ENCODE measurements around the gene VPS39.

The VPS39 gene

GRCh38 chr15:42215913-42216829, 8.1 kb upstream of the VPS39 start:
- Histone ChIP-seq H3K9me3 (ENCODE audit: low read length) (no peaks in the 10 kb centered on the region), H3K4me3 (ENCODE audit: low read length) (no peak overlapping the region), H3K4me1 (ENCODE audit: insufficient read depth, low read length) (no peaks in the 10 kb centered on the region), H3K36me3 (ENCODE audit: insufficient read depth, low read length) (peaks cover 77% of the 10 kb centered on the region), H3K27me3 (ENCODE audit: insufficient read depth, low read length) (no peaks in the 10 kb centered on the region), H2AFZ (ENCODE audit: low read depth, low read length) (no peak overlapping the region)

- Histone ChIP-seq H3K9me3 (ENCODE audit: low read length) (no peaks in the 10 kb centered on the region), H3K36me3 (ENCODE audit: insufficient read depth, low read length) (peaks cover 77% of the 10 kb centered on the region), H3K27me3 (ENCODE audit: insufficient read depth, low read length) (no peaks in the 10 kb centered on the region), H3K4me3 (ENCODE audit: low read length) (no peak overlapping the region), H2AFZ (ENCODE audit: low read depth, low read length) (no peak overlapping the region), H3K4me1 (ENCODE audit: insufficient read depth, low read length) (no peaks in the 10 kb centered on the region)
Measured at GRCh38 chr15:42214600-42214999, 6.5 kb upstream of the VPS39 start.

DNA sequence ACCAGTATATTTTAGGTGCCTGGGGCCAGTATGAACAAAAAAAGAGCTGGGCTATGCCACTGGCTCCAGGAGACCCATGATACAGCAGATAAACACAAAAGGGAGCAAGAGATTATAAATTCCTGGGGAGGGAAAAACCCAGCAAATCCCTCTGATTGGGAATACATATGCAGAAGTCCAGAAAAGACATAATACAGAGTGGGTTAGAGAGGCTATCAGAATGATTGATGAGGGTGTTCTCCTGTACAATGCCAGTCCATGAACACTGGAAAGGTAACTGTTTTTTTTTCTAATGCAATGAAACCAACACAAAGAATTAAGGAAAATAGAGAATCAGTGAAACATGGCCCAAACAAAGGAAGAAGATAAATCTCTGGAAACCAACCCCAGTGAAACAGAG, 5.4 kb upstream of the VPS39 start:
- no peaks in the 10 kb centered on the region for H3K9me3 ChIP-seq (ENCODE audit: low read length)
- H3K4me3 ChIP-seq (ENCODE audit: low read length), result no peak overlapping the region
- H3K4me1 ChIP-seq (ENCODE audit: insufficient read depth, low read length), result peaks cover under 1% of the 10 kb centered on the region
- H3K36me3 ChIP-seq (ENCODE audit: insufficient read depth, low read length), result peaks cover 74% of the 10 kb centered on the region
- no peak overlapping the region for H2AFZ ChIP-seq (ENCODE audit: low read depth, low read length)
- no peaks in the 10 kb centered on the region for H3K27me3 ChIP-seq (ENCODE audit: insufficient read depth, low read length)

DNA sequence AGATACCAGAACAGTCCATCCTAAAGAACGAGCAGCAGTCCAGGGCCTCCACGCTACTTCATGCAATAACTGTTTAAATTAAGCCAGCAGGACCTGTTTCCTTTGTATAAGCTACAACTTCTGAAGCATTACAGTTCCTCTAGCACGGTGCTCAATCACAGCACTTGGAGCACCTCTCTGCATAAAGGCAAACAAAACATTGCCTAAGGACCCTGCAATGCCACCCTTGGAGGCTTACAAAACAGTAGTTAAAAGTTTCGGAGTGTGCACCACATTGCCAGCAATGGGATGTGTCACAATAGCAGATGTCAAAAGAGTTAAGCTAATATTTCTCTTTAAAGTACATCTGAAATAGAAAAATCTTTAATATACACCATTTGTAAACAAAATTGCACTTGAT, 2.6 kb upstream of the VPS39 start:
- Histone ChIP-seq H2AFZ (ENCODE audit: low read depth, low read length) (no peak overlapping the region), H3K9me3 (ENCODE audit: low read length) (no peaks in the 10 kb centered on the region), H3K27me3 (ENCODE audit: insufficient read depth, low read length) (no peaks in the 10 kb centered on the region), H3K4me3 (ENCODE audit: low read length) (no peak overlapping the region), H3K36me3 (ENCODE audit: insufficient read depth, low read length) (peaks cover 49% of the 10 kb centered on the region), H3K4me1 (ENCODE audit: insufficient read depth, low read length) (peaks cover 12% of the 10 kb centered on the region)

DNA sequence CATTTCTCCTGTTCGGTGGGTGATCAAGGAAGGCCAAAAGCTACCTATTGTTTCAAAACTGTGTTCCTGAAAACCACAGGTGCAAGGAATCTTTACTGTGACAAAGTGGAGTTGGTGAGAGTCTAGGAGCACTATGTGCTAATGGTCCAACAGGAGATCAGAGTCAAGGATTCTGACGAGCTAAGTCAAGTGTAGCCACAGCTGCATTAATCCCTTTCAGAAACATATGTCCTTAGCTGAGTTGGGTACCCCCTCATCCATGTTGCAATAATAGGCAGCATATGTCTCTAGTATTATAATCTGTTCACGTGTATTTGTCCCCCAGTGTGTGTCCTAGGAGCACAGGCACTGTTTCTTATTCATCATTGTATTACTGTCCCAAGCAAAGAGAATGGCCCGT, 1.7 kb downstream of the VPS39 start:
- H3K4me3 ChIP-seq (ENCODE audit: low read length), result no peak overlapping the region
- peaks cover 22% of the 10 kb centered on the region for H3K36me3 ChIP-seq (ENCODE audit: insufficient read depth, low read length)
- H2AFZ ChIP-seq (ENCODE audit: low read depth, low read length), result no peak overlapping the region
- no peaks in the 10 kb centered on the region for H3K9me3 ChIP-seq (ENCODE audit: low read length)
- peaks cover 12% of the 10 kb centered on the region for H3K4me1 ChIP-seq (ENCODE audit: insufficient read depth, low read length)
- no peaks in the 10 kb centered on the region for H3K27me3 ChIP-seq (ENCODE audit: insufficient read depth, low read length)

DNA sequence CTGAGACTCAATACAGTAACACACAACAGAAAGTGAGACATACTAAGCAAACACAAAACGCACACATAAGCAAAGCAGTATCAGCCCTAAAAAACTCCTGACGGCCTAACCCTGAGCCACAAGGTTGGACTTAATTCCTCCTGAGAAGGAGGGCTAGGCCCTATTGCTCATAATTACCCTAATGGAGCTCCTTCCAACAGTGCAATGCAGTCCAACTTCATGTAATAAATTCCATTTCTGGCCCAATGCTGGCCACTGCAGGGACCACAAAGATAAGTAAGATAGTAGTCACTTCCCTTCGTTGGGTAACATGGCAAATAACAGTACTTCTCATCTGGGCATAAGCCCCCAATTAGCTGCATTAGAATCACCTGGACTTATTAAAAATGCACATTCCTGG, 4.2 kb downstream of the VPS39 start:
- no peaks in the 10 kb centered on the region for H3K27me3 ChIP-seq (ENCODE audit: insufficient read depth, low read length)
- H2AFZ ChIP-seq (ENCODE audit: low read depth, low read length), result no peak overlapping the region
- no peaks in the 10 kb centered on the region for H3K9me3 ChIP-seq (ENCODE audit: low read length)
- H3K4me1 ChIP-seq (ENCODE audit: insufficient read depth, low read length), result peaks cover 12% of the 10 kb centered on the region
- H3K4me3 ChIP-seq (ENCODE audit: low read length), result no peak overlapping the region
- peaks cover 15% of the 10 kb centered on the region for H3K36me3 ChIP-seq (ENCODE audit: insufficient read depth, low read length)

DNA sequence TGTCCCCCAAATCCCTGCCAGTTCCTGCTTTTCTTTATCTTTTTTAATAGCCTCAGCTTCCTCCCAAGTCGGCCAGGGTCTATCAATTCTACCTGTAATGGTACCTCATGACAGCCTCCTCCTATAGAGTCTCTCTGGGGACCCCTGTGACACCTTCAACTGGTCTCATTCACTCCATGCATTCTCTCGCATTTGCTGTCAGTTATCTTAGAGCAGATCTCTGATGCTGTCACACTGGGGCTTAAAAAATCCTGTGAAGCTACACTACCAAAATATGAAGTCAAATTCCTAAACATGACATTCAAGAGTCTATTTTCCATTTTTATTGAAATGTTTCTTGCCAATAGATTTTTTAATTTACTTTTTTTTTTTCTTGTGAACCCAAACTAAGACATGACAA, 5.5 kb downstream of the VPS39 start:
- H2AFZ ChIP-seq (ENCODE audit: low read depth, low read length), result no peak overlapping the region
- no peaks in the 10 kb centered on the region for H3K9me3 ChIP-seq (ENCODE audit: low read length)
- H3K4me1 ChIP-seq (ENCODE audit: insufficient read depth, low read length), result peaks cover 9% of the 10 kb centered on the region
- H3K4me3 ChIP-seq (ENCODE audit: low read length), result no peak overlapping the region
- peaks cover 23% of the 10 kb centered on the region for H3K36me3 ChIP-seq (ENCODE audit: insufficient read depth, low read length)
- H3K27me3 ChIP-seq (ENCODE audit: insufficient read depth, low read length), result no peaks in the 10 kb centered on the region

DNA sequence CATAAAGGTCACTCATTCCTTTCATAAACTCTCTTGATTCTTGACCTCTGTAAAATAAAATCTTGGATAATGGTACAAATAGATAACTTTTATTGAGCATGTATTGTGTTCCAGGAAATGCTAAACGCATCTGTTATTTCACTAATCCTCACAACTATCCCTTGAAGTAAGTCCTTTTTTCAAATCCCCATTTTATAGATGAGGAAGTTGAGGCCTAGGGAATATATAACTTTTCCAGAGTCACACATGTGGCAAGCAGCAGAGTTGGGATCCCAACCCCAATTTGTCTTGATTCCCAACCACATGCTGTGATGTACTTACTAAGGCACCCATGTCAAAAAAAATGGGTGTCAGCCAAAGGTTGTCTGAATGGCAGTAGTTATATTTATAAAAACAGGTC, 6.3 kb downstream of the VPS39 start:
- no peak overlapping the region for H3K4me3 ChIP-seq (ENCODE audit: low read length)
- H2AFZ ChIP-seq (ENCODE audit: low read depth, low read length), result no peak overlapping the region
- H3K27me3 ChIP-seq (ENCODE audit: insufficient read depth, low read length), result no peaks in the 10 kb centered on the region

GRCh38 chr15:42199126-42199525, 9.0 kb downstream of the VPS39 start:
- Histone ChIP-seq H2AFZ (ENCODE audit: low read depth, low read length) (no peak overlapping the region), H3K4me3 (ENCODE audit: low read length) (no peak overlapping the region), H3K9me3 (ENCODE audit: low read length) (peaks cover 4% of the 10 kb centered on the region), H3K36me3 (ENCODE audit: insufficient read depth, low read length) (peaks cover 28% of the 10 kb centered on the region), H3K4me1 (ENCODE audit: insufficient read depth, low read length) (no peaks in the 10 kb centered on the region), H3K27me3 (ENCODE audit: insufficient read depth, low read length) (no peaks in the 10 kb centered on the region)

More for the DNA sequence above, 6.3 kb downstream of the VPS39 start:
- Histone ChIP-seq H3K4me1 (ENCODE audit: insufficient read depth, low read length) (peaks cover under 1% of the 10 kb centered on the region), H3K36me3 (ENCODE audit: insufficient read depth, low read length) (peaks cover 26% of the 10 kb centered on the region), H3K9me3 (ENCODE audit: low read length) (peaks cover 2% of the 10 kb centered on the region)

- Histone ChIP-seq H3K9me3 (ENCODE audit: low read length) (peaks cover 4% of the 10 kb centered on the region), H3K4me1 (ENCODE audit: insufficient read depth, low read length) (no peaks in the 10 kb centered on the region), H2AFZ (ENCODE audit: low read depth, low read length) (no peak overlapping the region), H3K27me3 (ENCODE audit: insufficient read depth, low read length) (no peaks in the 10 kb centered on the region), H3K36me3 (ENCODE audit: insufficient read depth, low read length) (peaks cover 23% of the 10 kb centered on the region), H3K4me3 (ENCODE audit: low read length) (no peak overlapping the region)
Measured at GRCh38 chr15:42198516-42198915, 9.6 kb downstream of the VPS39 start.

DNA sequence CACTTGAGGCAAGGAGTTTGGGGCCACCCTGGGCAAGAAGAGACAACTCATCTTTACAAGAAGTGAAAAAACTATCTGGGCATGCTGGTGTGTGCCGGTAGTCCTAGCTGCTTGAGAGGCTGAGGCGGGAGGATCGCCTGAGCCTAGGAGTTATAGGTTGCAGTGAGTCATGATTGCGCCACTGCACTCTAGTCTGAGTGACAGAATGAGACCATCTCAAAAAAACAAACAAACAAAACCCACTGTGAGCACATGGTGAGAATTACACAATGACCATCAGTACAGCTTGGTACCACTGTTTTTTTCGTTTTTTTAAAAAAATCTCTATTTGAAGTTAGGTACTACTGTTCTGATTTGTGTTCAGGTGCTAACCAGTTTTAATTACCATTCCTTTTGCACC, 13.6 kb downstream of the VPS39 start:
- Histone ChIP-seq H3K36me3 (ENCODE audit: insufficient read depth, low read length) (peaks cover 38% of the 10 kb centered on the region), H3K4me3 (ENCODE audit: low read length) (no peak overlapping the region), H2AFZ (ENCODE audit: low read depth, low read length) (no peak overlapping the region), H3K4me1 (ENCODE audit: insufficient read depth, low read length) (no peaks in the 10 kb centered on the region), H3K9me3 (ENCODE audit: low read length) (peaks cover 4% of the 10 kb centered on the region), H3K27me3 (ENCODE audit: insufficient read depth, low read length) (no peaks in the 10 kb centered on the region)

- H3K27me3 ChIP-seq (ENCODE audit: insufficient read depth, low read length), result no peaks in the 10 kb centered on the region
- H3K4me3 ChIP-seq (ENCODE audit: low read length), result no peak overlapping the region
- H2AFZ ChIP-seq (ENCODE audit: low read depth, low read length), result no peak overlapping the region
- H3K4me1 ChIP-seq (ENCODE audit: insufficient read depth, low read length), result no peaks in the 10 kb centered on the region
- peaks cover 4% of the 10 kb centered on the region for H3K9me3 ChIP-seq (ENCODE audit: low read length)
- peaks cover 35% of the 10 kb centered on the region for H3K36me3 ChIP-seq (ENCODE audit: insufficient read depth, low read length)
Measured at GRCh38 chr15:42193383-42193782, 14.7 kb downstream of the VPS39 start.

- Histone ChIP-seq H3K4me3 (ENCODE audit: low read length) (no peak overlapping the region), H3K27me3 (ENCODE audit: insufficient read depth, low read length) (no peaks in the 10 kb centered on the region), H3K9me3 (ENCODE audit: low read length) (peaks cover 2% of the 10 kb centered on the region), H3K4me1 (ENCODE audit: insufficient read depth, low read length) (no peaks in the 10 kb centered on the region), H2AFZ (ENCODE audit: low read depth, low read length) (no peak overlapping the region), H3K36me3 (ENCODE audit: insufficient read depth, low read length) (peaks cover 42% of the 10 kb centered on the region)
Measured at GRCh38 chr15:42191610-42192346, 16.3 kb downstream of the VPS39 start.

All from neuron (in vitro differentiated cells).